Suprapubic skin (tissue), 3 donors: ENCODE measurements around the gene CLIP1.

Experiments
- CTCF ChIP-seq, 2 donors: fragments of 200-600 bp in 1 of 2; fragments of 450-650 bp in 1 of 2; sonication (generic) in 1 of 2; IDR thresholded peaks; one replicate each; pipeline ENCODE4 v1.5.1; 2016 to 2019; ENCODE audit warnings: antibody characterized with exemption in 2 of 2, mild to moderate bottlenecking in 1 of 2, moderate library complexity in 1 of 2
- POLR2A ChIP-seq, 2 donors: fragments of 450-650 bp; IDR thresholded peaks; one replicate each; pipeline ENCODE4 v1.6.1; 2017; ENCODE audit warnings: antibody characterized with exemption in 2 of 2, mild to moderate bottlenecking in 2 of 2, moderate library complexity in 2 of 2

- TF ChIP-seq CTCF (IDR thresholded peaks at IDR 0.05), result no peak
- TF ChIP-seq POLR2A (IDR thresholded peaks at IDR 0.05), result no peak
These were observed 117.5 kb downstream of the CLIP1 start for GRCh38 chr12:122304924-122305323.
